Endothelial cell of umbilical vein (primary cell): ENCODE results near the gene PTTG1IP. TPM values are rescaled to one million over a fixed set of nuclear protein-coding genes. Genes with fewer than 3 reads are reported as not detected.

Experiments
- BruUV-seq: library from RNA; stranded (reverse); fragments of 400-500 nt; replicated peaks from 2 replicates; lab custom pipeline; 2021; lab: Mats Ljungman, UMichigan
- CTCF ChIA-PET: fragments of 300-600, 350-600 bp; sonication (Branson Sonifier 250); formaldehyde crosslinking; loops from one replicate; lab custom pipeline; 2021; ENCODE audit warnings: antibody characterized with exemption, inconsistent platforms; lab: Charles Lee
- POLR2A ChIA-PET: fragments of 300-600, 350-600 bp; sonication (Branson Sonifier 250); formaldehyde crosslinking; loops from one replicate; lab custom pipeline; 2021; ENCODE audit warnings: antibody characterized with exemption, inconsistent platforms; lab: Charles Lee
- DNase-seq: peaks from one replicate; pipeline ENCODE4 v3.0.0-alpha.2; 2011; ENCODE audit warnings: low read depth, low spot score
- FAIRE-seq: peaks from 2 replicates; lab custom pipeline; 2011; peaks lifted over from hg19 to GRCh38; lab: Jason Lieb, UNC
- H2AFZ ChIP-seq: 2 replicates; pipeline ENCODE4 v1.6.0; 2012; ENCODE audit warnings: low read depth, low read length, control low read depth, inconsistent platforms
- H3K27ac ChIP-seq: 2 replicates; pipeline ENCODE4 v1.5.1; 2011; ENCODE audit warnings: low read depth, mild to moderate bottlenecking, control low read depth, low read length, moderate library complexity; ENCODE audit not compliant: insufficient read depth
- H3K27me3 ChIP-seq, 2 experiments: 2 replicates each; pipeline versions ENCODE4 v1.6.0 to v1.6.1; 2011; ENCODE audit warnings: low read length in 2 of 2, mixed read lengths in 1 of 2; ENCODE audit not compliant: control insufficient read depth in 2 of 2, insufficient read depth in 2 of 2
- H3K36me3 ChIP-seq, 2 experiments: 2 replicates in 1 of 2; 3 replicates in 1 of 2; pipeline ENCODE4 v1.5.1; 2011; ENCODE audit warnings: low read length in 2 of 2, mild to moderate bottlenecking in 1 of 2, moderate library complexity in 1 of 2; ENCODE audit not compliant: control insufficient read depth in 2 of 2, insufficient read depth in 2 of 2; ENCODE audit errors: extremely low read depth in 1 of 2
- H3K4me1 ChIP-seq: 3 replicates; pipeline ENCODE4 v1.5.1; 2011; ENCODE audit warnings: mild to moderate bottlenecking, low read length; ENCODE audit not compliant: control insufficient read depth, insufficient read depth; ENCODE audit errors: extremely low read depth
- H3K4me2 ChIP-seq: 2 replicates; pipeline ENCODE4 v1.6.1; 2011; ENCODE audit warnings: low read length, control low read depth, mixed read lengths; ENCODE audit not compliant: insufficient read depth
- H3K4me3 ChIP-seq, 3 experiments: fragments of 200-600 bp in 1 of 3; sonication (generic), shearing (Covaris generic) in 1 of 3; replicated peaks in 1 of 3; 2 replicates each; pipeline ENCODE4 v1.5.1; 2011 to 2016; ENCODE audit warnings: control low read depth in 3 of 3, low read length in 3 of 3, mild to moderate bottlenecking in 2 of 3, inconsistent platforms in 1 of 3, low read depth in 1 of 3, moderate library complexity in 1 of 3; ENCODE audit not compliant: insufficient read depth in 1 of 3
- H3K79me2 ChIP-seq: 2 replicates; pipeline ENCODE4 v1.6.0; 2012; ENCODE audit warnings: low read length, inconsistent platforms; ENCODE audit not compliant: control insufficient read depth, insufficient read depth
- H3K9ac ChIP-seq: replicated peaks from 2 replicates; pipeline ENCODE3; 2011; ENCODE audit warnings: low read length, control low read depth; ENCODE audit not compliant: insufficient read depth; ENCODE audit errors: extremely low read depth
- H3K9me1 ChIP-seq: replicated peaks from 3 replicates; pipeline ENCODE4 v1.6.0; 2011; ENCODE audit warnings: mild to moderate bottlenecking, low read length; ENCODE audit not compliant: control insufficient read depth, insufficient read depth; ENCODE audit errors: extremely low read depth
- H3K9me3 ChIP-seq: replicated peaks from 2 replicates; pipeline ENCODE4 v1.5.1; 2012; ENCODE audit warnings: low read length, inconsistent platforms; ENCODE audit not compliant: control insufficient read depth, insufficient read depth
- H4K20me1 ChIP-seq: replicated peaks from 2 replicates; pipeline ENCODE3; 2011; ENCODE audit warnings: mild to moderate bottlenecking, low read length; ENCODE audit not compliant: control insufficient read depth, insufficient read depth; ENCODE audit errors: extremely low read depth
- EZH2 ChIP-seq: IDR thresholded peaks from 2 replicates; pipeline ENCODE4 v1.6.1; 2012; ENCODE audit warnings: borderline replicate concordance, low read depth, mild to moderate bottlenecking, moderate library complexity, low read length, inconsistent platforms; ENCODE audit not compliant: severe bottlenecking
- FOS ChIP-seq: IDR thresholded peaks from 2 replicates; pipeline ENCODE4 v1.6.1; 2011; ENCODE audit warnings: mild to moderate bottlenecking, low read length, moderate library complexity, borderline replicate concordance; ENCODE audit not compliant: insufficient read depth
- GATA2 ChIP-seq: IDR thresholded peaks from 2 replicates; pipeline ENCODE4 v1.7.0; 2011; ENCODE audit warnings: low read depth, mild to moderate bottlenecking, moderate library complexity, mixed read lengths, low read length; ENCODE audit not compliant: insufficient read length, insufficient read depth
- JUN ChIP-seq: IDR thresholded peaks from 2 replicates; pipeline ENCODE4 v1.6.1; 2011; ENCODE audit warnings: borderline replicate concordance, low read depth; ENCODE audit not compliant: insufficient read length, insufficient read depth
- MAX ChIP-seq: IDR thresholded peaks from 2 replicates; pipeline ENCODE4 v1.6.1; 2011; ENCODE audit not compliant: insufficient read depth, insufficient read length
- MYC ChIP-seq: IDR thresholded peaks from one replicate; pipeline ENCODE4 v1.6.1; 2011; ENCODE audit warnings: mild to moderate bottlenecking, low read depth, low read length
- POLR2A ChIP-seq: IDR thresholded peaks from 2 replicates; pipeline ENCODE4 v1.6.1; 2012; ENCODE audit warnings: low read depth, mild to moderate bottlenecking, control low read depth, low read length
- POLR2AphosphoS5 ChIP-seq: IDR thresholded peaks from 2 replicates; pipeline ENCODE4 v1.6.1; 2012; ENCODE audit warnings: low read depth, mild to moderate bottlenecking, control low read depth, low read length, moderate library complexity; ENCODE audit not compliant: insufficient read depth
- dilution Hi-C: fragments of 300-500 bp; cut with MboI; formaldehyde crosslinking; loops from one replicate; pipeline ENCODE4 v1.15.0; 2019; ENCODE audit warnings: low sequenced_read_pairs; ENCODE audit not compliant: extremely low pct_ligation_motif_present
- intact Hi-C: fragments of 100-400 bp; cut with micrococcal nuclease; formaldehyde crosslinking; loops from one replicate; pipeline ENCODE4 v1.10.0; 2022
- polyA plus RNA-seq, 4 experiments: library from polyadenylated mRNA; depleted of rRNA in 3 of 4; stranded (reverse) in 3 of 4; unstranded in 1 of 4; fragments of >200 nt; gene quantifications; 2 replicates each; pipeline versions ENCODE4 v1.2.1 to v1.2.3, GENCODE V29; 2011 to 2012; ENCODE audit warnings: missing spikeins in 1 of 4
- total RNA-seq: library from RNA; stranded (reverse); gene quantifications from 2 replicates; pipeline ENCODE4 v1.2.3, GENCODE V29; 2021
- TF ChIP-seq, protein P1 (sequence below), 2 donors: IDR thresholded peaks; 1 replicate in 1 of 2; 2 replicates in 1 of 2; pipeline ENCODE4 v1.5.1; 2011; ENCODE audit warnings: low read length in 2 of 2, mild to moderate bottlenecking in 2 of 2, moderate library complexity in 2 of 2, control low read depth in 1 of 2, inconsistent platforms in 1 of 2, low read depth in 1 of 2; ENCODE audit not compliant: insufficient read depth in 1 of 2; ENCODE audit errors: extremely low read depth in 1 of 2

Gene PTTG1IP
- total and polyA plus RNA-seq, 2 donors (not counting 3 experiments of a cell fraction or from before 2014, with no cell fraction given) = 342 to 415 TPM

DNA sequence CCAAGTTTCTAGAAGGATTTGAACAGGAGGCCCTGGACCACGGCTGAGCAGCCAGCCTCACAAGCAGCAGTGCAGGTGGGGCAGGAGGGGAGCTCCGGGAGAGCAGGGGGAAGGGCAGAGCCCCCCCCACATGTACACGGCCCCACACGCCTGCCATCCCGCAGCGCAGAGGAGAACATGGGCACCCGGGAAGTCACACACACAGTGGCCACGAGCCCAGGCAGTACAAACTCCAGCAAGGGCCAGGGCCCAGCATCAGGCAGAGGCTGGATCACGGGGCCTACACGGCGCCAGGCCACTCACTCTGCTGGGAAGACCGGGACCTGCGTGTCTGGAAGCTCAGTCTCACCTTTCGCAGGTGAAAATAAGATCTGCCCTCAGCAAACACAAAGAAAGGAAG, 60.9 kb downstream of the PTTG1IP start:
- FAIRE-seq = no peak
- CTCF ChIA-PET = interaction anchor here (0.6 kb wide), 1 partner anchor 20 kb away, joined by 3 read pairs; no protein-coding TSS in a partner anchor
- dilution Hi-C loops = no loop called here

More for the DNA sequence above, 60.9 kb downstream of the PTTG1IP start:
- H3K4me3 ChIP-seq = no peak overlapping the region
- H3K4me2 ChIP-seq = no peak overlapping the region
- no peaks in the 10 kb centered on the region for H4K20me1 ChIP-seq
- H3K9ac ChIP-seq = no peak overlapping the region
- no peaks in the 10 kb centered on the region for H3K9me1 ChIP-seq
- no TSS peak for BruUV-seq
- POLR2A ChIA-PET = no interaction called here
- H3K27me3 ChIP-seq = no peaks in the 10 kb centered on the region
- peaks cover 2 to 26% of the 10 kb centered on the region in 2 experiments for H3K36me3 ChIP-seq
- no peak for DNase-seq
- no peaks in the 10 kb centered on the region for H3K9me3 ChIP-seq
- H3K4me1 ChIP-seq = no peaks in the 10 kb centered on the region
- intact Hi-C loops = no loop called here
- TF ChIP-seq POLR2AphosphoS5 (no peak), GATA2 (no peak), MYC (no peak), JUN (no peak), POLR2A (no peak), MAX (no peak), EZH2 (no peak), FOS (no peak)
- TF ChIP-seq, protein P1, sequence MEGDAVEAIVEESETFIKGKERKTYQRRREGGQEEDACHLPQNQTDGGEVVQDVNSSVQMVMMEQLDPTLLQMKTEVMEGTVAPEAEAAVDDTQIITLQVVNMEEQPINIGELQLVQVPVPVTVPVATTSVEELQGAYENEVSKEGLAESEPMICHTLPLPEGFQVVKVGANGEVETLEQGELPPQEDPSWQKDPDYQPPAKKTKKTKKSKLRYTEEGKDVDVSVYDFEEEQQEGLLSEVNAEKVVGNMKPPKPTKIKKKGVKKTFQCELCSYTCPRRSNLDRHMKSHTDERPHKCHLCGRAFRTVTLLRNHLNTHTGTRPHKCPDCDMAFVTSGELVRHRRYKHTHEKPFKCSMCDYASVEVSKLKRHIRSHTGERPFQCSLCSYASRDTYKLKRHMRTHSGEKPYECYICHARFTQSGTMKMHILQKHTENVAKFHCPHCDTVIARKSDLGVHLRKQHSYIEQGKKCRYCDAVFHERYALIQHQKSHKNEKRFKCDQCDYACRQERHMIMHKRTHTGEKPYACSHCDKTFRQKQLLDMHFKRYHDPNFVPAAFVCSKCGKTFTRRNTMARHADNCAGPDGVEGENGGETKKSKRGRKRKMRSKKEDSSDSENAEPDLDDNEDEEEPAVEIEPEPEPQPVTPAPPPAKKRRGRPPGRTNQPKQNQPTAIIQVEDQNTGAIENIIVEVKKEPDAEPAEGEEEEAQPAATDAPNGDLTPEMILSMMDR (IDR thresholded peaks at IDR 0.05; ENCODE audit: extremely low read depth in 1 of 2, insufficient read depth in 1 of 2, low read depth in 1 of 2, low read length in 2 of 2) = no peak
- no peak overlapping the region for H2AFZ ChIP-seq
- H3K79me2 ChIP-seq = peaks cover 79% of the 10 kb centered on the region
- H3K27ac ChIP-seq = no peak overlapping the region
